Panc1 (cell line): ENCODE results near the gene C12orf42. TPM values are rescaled to one million over a fixed set of nuclear protein-coding genes. Genes with fewer than 3 reads are reported as not detected.

Experiments used
- ATAC-seq: fragments of 200-7000 bp; cut with Tn5 transposase; 2 replicates; pipeline ENCODE4 v1.9.1; 2020; ENCODE audit warnings: mild to moderate bottlenecking, moderate library complexity
- Bru-seq: library from RNA; stranded (reverse); fragments of 400-500 nt; gene quantifications from one replicate; lab custom pipeline; 2021; lab: Mats Ljungman, UMichigan
- BruChase-seq, 2 experiments: library from RNA; stranded (reverse); fragments of 400-500 nt; gene quantifications; one replicate each; lab custom pipeline; 2021; lab: Mats Ljungman, UMichigan
- BruUV-seq: library from RNA; stranded (reverse); fragments of 400-500 nt; replicated peaks from 2 replicates; lab custom pipeline; 2021; lab: Mats Ljungman, UMichigan
- CTCF ChIA-PET: fragments of 300-600 bp; sonication (Branson Sonifier 250); formaldehyde crosslinking; loops from one replicate; lab custom pipeline; 2022; ENCODE audit warnings: antibody characterized with exemption; lab: Charles Lee
- POLR2A ChIA-PET: fragments of 300-600 bp; sonication (Branson Sonifier 250); formaldehyde crosslinking; loops from one replicate; lab custom pipeline; 2022; ENCODE audit warnings: antibody characterized with exemption; lab: Charles Lee
- DNase-seq: peaks from one replicate; pipeline ENCODE4 v3.0.0-alpha.2; 2010; ENCODE audit warnings: low read depth, low spot score
- H3K27ac ChIP-seq: 2 replicates; pipeline ENCODE4 v1.5.1; 2011; ENCODE audit warnings: mild to moderate bottlenecking, low read length, inconsistent platforms
- H3K27me3 ChIP-seq: fragments of 200-500 bp; sonication (Bioruptor generic); 2 replicates; pipeline ENCODE4 v1.6.0; 2014; ENCODE audit warnings: low read length, inconsistent platforms; ENCODE audit not compliant: control insufficient read depth, insufficient read depth
- H3K36me3 ChIP-seq: fragments of 200-500 bp; sonication (Bioruptor generic); 2 replicates; pipeline ENCODE4 v1.5.1; 2014; ENCODE audit warnings: inconsistent platforms, mild to moderate bottlenecking, low read length, moderate library complexity; ENCODE audit not compliant: control insufficient read depth, insufficient read depth
- H3K4me1 ChIP-seq: 2 replicates; pipeline ENCODE4 v1.5.1; 2011; ENCODE audit warnings: inconsistent platforms, mild to moderate bottlenecking, low read length, moderate library complexity; ENCODE audit not compliant: control insufficient read depth, insufficient read depth
- H3K4me3 ChIP-seq, 2 experiments: 2 replicates each; pipeline ENCODE4 v1.5.1; 2011 to 2012; ENCODE audit warnings: low read depth in 2 of 2, low read length in 2 of 2, mild to moderate bottlenecking in 2 of 2, inconsistent platforms in 1 of 2, moderate library complexity in 1 of 2
- H3K9me3 ChIP-seq: fragments of 200-500 bp; sonication (Bioruptor generic); 2 replicates; pipeline ENCODE4 v1.5.1; 2014; ENCODE audit warnings: low read depth, mild to moderate bottlenecking, inconsistent platforms, low read length, moderate library complexity; ENCODE audit not compliant: control insufficient read depth, insufficient read depth
- CTCF ChIP-seq: fragments of 450-650 bp; IDR thresholded peaks from 2 replicates; pipeline ENCODE4 v1.5.1; 2017; ENCODE audit warnings: mild to moderate bottlenecking
- POLR2AphosphoS5 ChIP-seq: IDR thresholded peaks from 2 replicates; pipeline ENCODE4 v1.6.1; 2012; ENCODE audit warnings: mild to moderate bottlenecking, low read depth, low read length, moderate library complexity
- SIN3A ChIP-seq: IDR thresholded peaks from 2 replicates; pipeline ENCODE4 v1.6.1; 2012; ENCODE audit warnings: low read depth, mild to moderate bottlenecking, low read length, moderate library complexity, borderline replicate concordance; ENCODE audit not compliant: insufficient read depth
- TCF7L2 ChIP-seq: IDR thresholded peaks from 2 replicates; pipeline ENCODE4 v1.6.1; 2011; ENCODE audit warnings: mild to moderate bottlenecking, low read depth, low read length, inconsistent platforms
- in situ Hi-C: cut with HindIII; loops from 2 replicates; pipeline ENCODE4 v1.10.0; 2016; ENCODE audit warnings: low sequenced_read_pairs, low pct_unique_long_range_greater_than_20kb
- intact Hi-C: fragments of 100-400 bp; cut with micrococcal nuclease; formaldehyde crosslinking; loops from one replicate; pipeline ENCODE4 v1.10.0; 2022; ENCODE audit not compliant: unreplicated experiment
- long read RNA-seq: library from polyadenylated mRNA; unstranded; transcript quantifications from one replicate; pipeline ENCODE4 v2.0.0, GENCODE V29; 2021; ENCODE audit not compliant: unreplicated experiment
- polyA plus RNA-seq: library from polyadenylated mRNA; unstranded; fragments of >200 nt; gene quantifications from one replicate; pipeline ENCODE4 v1.2.1, GENCODE V29; 2012; ENCODE audit warnings: missing spikeins; ENCODE audit not compliant: insufficient read length
- total RNA-seq: library from RNA; stranded (reverse); gene quantifications from one replicate; pipeline ENCODE4 v1.2.1, GENCODE V29; 2021; ENCODE audit not compliant: unreplicated experiment
- TF ChIP-seq, protein P1 (sequence below), 2 experiments: IDR thresholded peaks; 2 replicates each; pipeline ENCODE4 v1.6.1; 2011 to 2012; ENCODE audit warnings: low read depth in 2 of 2, control low read depth in 1 of 2, low read length in 1 of 2, mild to moderate bottlenecking in 1 of 2, moderate library complexity in 1 of 2; ENCODE audit not compliant: insufficient read depth in 1 of 2

The C12orf42 gene
- total RNA-seq = not detected
- polyA plus RNA-seq = not detected
- percentile 3 among the genes with signal in this experiment for Bru-seq, nascent RNA
- percentile 5 among the genes with signal in this experiment for BruChase-seq, experiment 1, labeled RNA remaining after a 2-hour chase
- BruChase-seq, experiment 2, labeled RNA remaining after a 6-hour chase = percentile 7 among the genes with signal in this experiment
- long read RNA-seq = 0 reads

GRCh38 chr12:103495469-103496456 lies at the start of gene C12orf42:
Gene C12orf42 (minus strand): TSS chr12:103495968. CDS start chr12:103478426, 17,542 bp downstream.
- POLR2A ChIA-PET = no interaction called here
- Histone ChIP-seq H3K9me3 (no peaks in the 10 kb centered on the region), H3K36me3 (no peaks in the 10 kb centered on the region), H3K27ac (no peak within 1 kb of the TSS), H3K4me1 (no peaks in the 10 kb centered on the region), H3K27me3 (peaks cover 4% of the 10 kb centered on the region; the same call in 1 of the 2 replicates), H3K4me3 (no peak within 1 kb of the TSS; a peak in 1 of 4 replicates)
- in situ Hi-C loops (no loop called here), intact Hi-C loops (loop anchor here (2.0 kb wide), 1 partner anchor 53 kb away; no protein-coding TSS in a partner anchor)
- TF ChIP-seq POLR2AphosphoS5 = no peak
- TF ChIP-seq CTCF = peak; percentile 58
- no TSS peak for BruUV-seq
- CTCF ChIA-PET = interaction anchor here (0.7 kb wide), 1 partner anchor 123 kb away, joined by 12 read pairs; no protein-coding TSS in a partner anchor
- peak; percentile 74 for ATAC-seq
- DNase-seq = peak; percentile 5

DNA sequence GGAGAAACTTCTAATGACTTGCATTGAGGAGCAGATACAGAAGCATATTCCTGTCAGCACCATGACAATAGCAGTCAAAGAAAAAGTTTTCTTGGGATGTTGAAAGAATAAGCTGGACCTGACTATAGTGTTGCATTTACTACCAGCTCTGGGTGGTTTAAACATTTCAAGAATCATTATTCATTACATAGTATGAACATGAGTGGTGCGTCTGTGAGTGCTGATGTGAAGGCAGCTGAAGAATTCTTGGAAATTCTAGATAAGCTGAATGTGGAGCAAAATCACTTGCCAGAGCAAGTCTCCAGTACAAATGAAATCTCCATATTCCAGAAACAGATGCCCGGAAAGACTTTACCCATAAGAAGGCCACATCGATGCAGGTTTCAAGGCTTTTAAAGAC lies 46.3 kb upstream of the C12orf42 start:
- ChIA-PET POLR2A (no interaction called here), CTCF (no interaction called here)
- no peak for DNase-seq
- no peaks in the 10 kb centered on the region; the same call in 1 of the 2 replicates for H3K27me3 ChIP-seq
- H3K4me1 ChIP-seq = no peaks in the 10 kb centered on the region
- intact Hi-C loops = no loop called here
- no peaks in the 10 kb centered on the region for H3K36me3 ChIP-seq
- in situ Hi-C loops = no loop called here
- H3K9me3 ChIP-seq = no peaks in the 10 kb centered on the region
- ATAC-seq = no peak
- H3K27ac ChIP-seq = no peak overlapping the region
- TF ChIP-seq, protein P1, sequence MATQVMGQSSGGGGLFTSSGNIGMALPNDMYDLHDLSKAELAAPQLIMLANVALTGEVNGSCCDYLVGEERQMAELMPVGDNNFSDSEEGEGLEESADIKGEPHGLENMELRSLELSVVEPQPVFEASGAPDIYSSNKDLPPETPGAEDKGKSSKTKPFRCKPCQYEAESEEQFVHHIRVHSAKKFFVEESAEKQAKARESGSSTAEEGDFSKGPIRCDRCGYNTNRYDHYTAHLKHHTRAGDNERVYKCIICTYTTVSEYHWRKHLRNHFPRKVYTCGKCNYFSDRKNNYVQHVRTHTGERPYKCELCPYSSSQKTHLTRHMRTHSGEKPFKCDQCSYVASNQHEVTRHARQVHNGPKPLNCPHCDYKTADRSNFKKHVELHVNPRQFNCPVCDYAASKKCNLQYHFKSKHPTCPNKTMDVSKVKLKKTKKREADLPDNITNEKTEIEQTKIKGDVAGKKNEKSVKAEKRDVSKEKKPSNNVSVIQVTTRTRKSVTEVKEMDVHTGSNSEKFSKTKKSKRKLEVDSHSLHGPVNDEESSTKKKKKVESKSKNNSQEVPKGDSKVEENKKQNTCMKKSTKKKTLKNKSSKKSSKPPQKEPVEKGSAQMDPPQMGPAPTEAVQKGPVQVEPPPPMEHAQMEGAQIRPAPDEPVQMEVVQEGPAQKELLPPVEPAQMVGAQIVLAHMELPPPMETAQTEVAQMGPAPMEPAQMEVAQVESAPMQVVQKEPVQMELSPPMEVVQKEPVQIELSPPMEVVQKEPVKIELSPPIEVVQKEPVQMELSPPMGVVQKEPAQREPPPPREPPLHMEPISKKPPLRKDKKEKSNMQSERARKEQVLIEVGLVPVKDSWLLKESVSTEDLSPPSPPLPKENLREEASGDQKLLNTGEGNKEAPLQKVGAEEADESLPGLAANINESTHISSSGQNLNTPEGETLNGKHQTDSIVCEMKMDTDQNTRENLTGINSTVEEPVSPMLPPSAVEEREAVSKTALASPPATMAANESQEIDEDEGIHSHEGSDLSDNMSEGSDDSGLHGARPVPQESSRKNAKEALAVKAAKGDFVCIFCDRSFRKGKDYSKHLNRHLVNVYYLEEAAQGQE (IDR thresholded peaks at IDR 0.05; ENCODE audit: insufficient read depth in 1 of 2, low read depth in 2 of 2, low read length in 1 of 2) = no peak
- TF ChIP-seq TCF7L2 (no peak), SIN3A (no peak), POLR2AphosphoS5 (no peak), CTCF (no peak)
- no TSS peak for BruUV-seq
- H3K4me3 ChIP-seq = no peak overlapping the region
